Caco-2 (cell line): ENCODE measurements around the gene TCF3. TPM values are rescaled to one million over a fixed set of nuclear protein-coding genes. Genes with fewer than 3 reads are reported as not detected.

ENCODE experiments used
- BruUV-seq: library from RNA; stranded (reverse); fragments of 400-500 nt; replicated peaks from 2 replicates; lab custom pipeline; 2021; lab: Mats Ljungman, UMichigan
- CTCF ChIA-PET: fragments of 300-600 bp; sonication (Branson Sonifier 250); formaldehyde crosslinking; loops from one replicate; lab custom pipeline; 2022; ENCODE audit warnings: antibody characterized with exemption; lab: Charles Lee
- POLR2A ChIA-PET: fragments of 300-600 bp; sonication (Branson Sonifier 250); formaldehyde crosslinking; loops from one replicate; lab custom pipeline; 2022; ENCODE audit warnings: antibody characterized with exemption; lab: Charles Lee
- DNase-seq, 2 experiments: peaks; one replicate each; pipeline versions ENCODE4 v3.0.0 to v3.0.0-alpha.2; 2020 to 2022
- H3K27me3 ChIP-seq: replicated peaks from 2 replicates; pipeline ENCODE4 v1.6.0; 2011; ENCODE audit warnings: low read length; ENCODE audit not compliant: control insufficient read depth, insufficient read depth
- H3K36me3 ChIP-seq: 2 replicates; pipeline ENCODE4 v1.5.1; 2011; ENCODE audit warnings: low read length; ENCODE audit not compliant: control insufficient read depth, insufficient read depth
- H3K4me1 ChIP-seq: fragments of 250-450 bp; sonication (Bioruptor Pico); 2 replicates; pipeline ENCODE4 v1.5.1; 2020; ENCODE audit warnings: mild to moderate bottlenecking
- H3K4me3 ChIP-seq: 2 replicates; pipeline ENCODE4 v1.5.1; 2011; ENCODE audit warnings: low read depth, mild to moderate bottlenecking, control low read depth, low read length
- H3K9me3 ChIP-seq: fragments of 250-450 bp; sonication (Bioruptor Pico); 2 replicates; pipeline ENCODE4 v1.5.1; 2020; ENCODE audit warnings: mild to moderate bottlenecking, moderate library complexity
- H3K27ac Mint-ChIP-seq: one replicate; pipeline ENCODE4 v1.8.0; 2022; ENCODE audit warnings: mixed read lengths; ENCODE audit not compliant: unreplicated experiment
- H3K27me3 Mint-ChIP-seq: one replicate; pipeline ENCODE4 v1.8.0; 2022; ENCODE audit warnings: mixed read lengths; ENCODE audit not compliant: insufficient read depth, unreplicated experiment
- H3K36me3 Mint-ChIP-seq: one replicate; pipeline ENCODE4 v1.8.0; 2022; ENCODE audit warnings: mild to moderate bottlenecking, mixed read lengths; ENCODE audit not compliant: insufficient read depth, unreplicated experiment
- H3K4me1 Mint-ChIP-seq: one replicate; pipeline ENCODE4 v1.8.0; 2022; ENCODE audit warnings: low read depth, mixed read lengths; ENCODE audit not compliant: unreplicated experiment
- H3K4me3 Mint-ChIP-seq: one replicate; pipeline ENCODE4 v1.8.0; 2022; ENCODE audit warnings: mild to moderate bottlenecking, moderate library complexity, mixed read lengths; ENCODE audit not compliant: unreplicated experiment
- H3K9me3 Mint-ChIP-seq: one replicate; pipeline ENCODE4 v1.8.0; 2022; ENCODE audit warnings: mixed read lengths; ENCODE audit not compliant: unreplicated experiment
- intact Hi-C: fragments of 100-400 bp; cut with micrococcal nuclease; formaldehyde crosslinking; loops from one replicate; pipeline ENCODE4 v1.10.0; 2022; ENCODE audit not compliant: unreplicated experiment
- total RNA-seq: library from RNA; stranded (reverse); gene quantifications from 2 replicates; pipeline ENCODE4 v1.2.3, GENCODE V29; 2022
- TF ChIP-seq, protein P1 (sequence below), 2 experiments: fragments of 200-600 bp in 1 of 2; IDR thresholded peaks; 1 replicate in 1 of 2; 2 replicates in 1 of 2; pipeline versions ENCODE4 v1.5.1 to v1.8.0; 2011 to 2022; ENCODE audit warnings: antibody characterized with exemption in 1 of 2, control low read depth in 1 of 2, inconsistent platforms in 1 of 2, low read depth in 1 of 2, low read length in 1 of 2, mild to moderate bottlenecking in 1 of 2, moderate library complexity in 1 of 2; ENCODE audit not compliant: insufficient read depth in 1 of 2, severe bottlenecking in 1 of 2, unreplicated experiment in 1 of 2

Gene TCF3
- total RNA-seq, 1 experiment from 2014 or later = 147 TPM

DNA sequence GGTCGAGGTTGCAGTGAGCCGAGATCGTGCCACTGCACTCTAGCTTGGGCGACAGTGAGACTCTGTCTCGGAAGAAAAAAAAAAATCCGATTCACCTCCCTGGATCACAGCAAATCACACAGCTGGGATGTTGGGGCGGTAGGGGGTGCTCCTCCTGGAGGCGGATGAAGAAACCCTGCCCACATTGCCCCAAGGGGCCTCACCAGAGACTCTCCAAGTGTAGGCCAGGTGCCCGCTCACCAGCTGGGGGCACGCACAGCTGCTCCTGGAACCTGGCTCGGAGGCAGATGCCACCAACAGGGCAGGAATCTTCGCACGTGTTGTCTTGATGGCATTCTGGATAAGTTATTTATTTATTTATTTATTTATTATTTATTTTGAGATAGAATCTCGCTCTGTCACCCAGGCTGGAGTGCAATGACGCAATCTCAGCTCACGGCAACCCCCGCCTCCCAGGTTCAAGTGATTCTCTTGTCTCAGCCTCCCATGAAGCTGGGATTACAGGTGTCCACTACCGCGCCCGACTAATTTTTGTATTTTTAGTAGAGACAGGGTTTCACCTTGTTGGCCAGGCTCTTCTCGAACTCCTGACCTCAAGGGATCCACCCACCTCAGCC, 50.2 kb downstream of the TCF3 start:
- Histone ChIP-seq H3K9me3 (no peaks in the 10 kb centered on the region), H3K27me3 (no peaks in the 10 kb centered on the region), H3K4me3 (no peak overlapping the region), H3K36me3 (no peaks in the 10 kb centered on the region; the same call in 1 of the 2 replicates), H3K4me1 (peaks cover 17% of the 10 kb centered on the region; the same call in 1 of the 2 replicates)
- Mint-ChIP-seq H3K36me3 (peaks cover 63% of the 10 kb centered on the region), H3K4me1 (no peaks in the 10 kb centered on the region), H3K27me3 (no peaks in the 10 kb centered on the region), H3K9me3 (no peaks in the 10 kb centered on the region), H3K27ac (no peak overlapping the region), H3K4me3 (no peak overlapping the region)
- no TSS peak for BruUV-seq
- no peak for DNase-seq
- intact Hi-C loops = no loop called here
- ChIA-PET POLR2A (interaction anchor here (0.6 kb wide), 1 partner anchor 16 kb away, joined by 3 read pairs; no protein-coding TSS in a partner anchor), CTCF (interaction anchor here (0.7 to 0.9 kb wide), 2 partner anchors 25 to 56 kb away, joined by 3 to 5 read pairs; no protein-coding TSS in a partner anchor)
- TF ChIP-seq, protein P1, sequence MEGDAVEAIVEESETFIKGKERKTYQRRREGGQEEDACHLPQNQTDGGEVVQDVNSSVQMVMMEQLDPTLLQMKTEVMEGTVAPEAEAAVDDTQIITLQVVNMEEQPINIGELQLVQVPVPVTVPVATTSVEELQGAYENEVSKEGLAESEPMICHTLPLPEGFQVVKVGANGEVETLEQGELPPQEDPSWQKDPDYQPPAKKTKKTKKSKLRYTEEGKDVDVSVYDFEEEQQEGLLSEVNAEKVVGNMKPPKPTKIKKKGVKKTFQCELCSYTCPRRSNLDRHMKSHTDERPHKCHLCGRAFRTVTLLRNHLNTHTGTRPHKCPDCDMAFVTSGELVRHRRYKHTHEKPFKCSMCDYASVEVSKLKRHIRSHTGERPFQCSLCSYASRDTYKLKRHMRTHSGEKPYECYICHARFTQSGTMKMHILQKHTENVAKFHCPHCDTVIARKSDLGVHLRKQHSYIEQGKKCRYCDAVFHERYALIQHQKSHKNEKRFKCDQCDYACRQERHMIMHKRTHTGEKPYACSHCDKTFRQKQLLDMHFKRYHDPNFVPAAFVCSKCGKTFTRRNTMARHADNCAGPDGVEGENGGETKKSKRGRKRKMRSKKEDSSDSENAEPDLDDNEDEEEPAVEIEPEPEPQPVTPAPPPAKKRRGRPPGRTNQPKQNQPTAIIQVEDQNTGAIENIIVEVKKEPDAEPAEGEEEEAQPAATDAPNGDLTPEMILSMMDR (IDR thresholded peaks at IDR 0.05; ENCODE audit: insufficient read depth in 1 of 2, low read depth in 1 of 2, low read length in 1 of 2, severe bottlenecking in 1 of 2, unreplicated experiment in 1 of 2) = no peak

DNA sequence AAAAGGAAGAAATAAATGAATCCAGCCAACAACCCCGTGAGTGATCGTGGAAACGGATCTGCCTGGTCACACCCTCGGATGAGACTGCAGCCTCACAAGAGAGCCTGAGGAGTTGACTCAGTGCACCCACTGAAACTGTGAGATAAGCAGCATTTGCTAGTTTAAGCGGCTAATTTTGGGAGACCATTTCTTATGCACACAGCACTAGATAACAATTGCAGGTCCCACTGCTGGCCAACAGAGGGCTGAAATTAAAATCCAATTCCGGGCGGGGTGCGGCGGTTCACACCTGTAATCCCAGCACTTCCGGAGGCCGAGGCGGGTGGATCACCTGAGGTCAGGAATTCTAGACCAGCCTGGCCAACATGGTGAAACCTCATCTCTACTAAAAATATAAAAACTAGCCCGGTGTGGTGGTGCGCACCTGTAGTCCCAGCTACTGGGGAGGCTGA, 50.8 kb downstream of the TCF3 start:
- CTCF ChIA-PET = interaction anchor here (0.7 to 0.9 kb wide), 2 partner anchors 25 to 55 kb away, joined by 3 to 5 read pairs; no protein-coding TSS in a partner anchor
- TF ChIP-seq, protein P1 (IDR thresholded peaks at IDR 0.05; ENCODE audit: insufficient read depth in 1 of 2, low read depth in 1 of 2, low read length in 1 of 2, severe bottlenecking in 1 of 2, unreplicated experiment in 1 of 2) = peak in 1 of 2 experiments; percentile 11
- H3K9me3 ChIP-seq = no peaks in the 10 kb centered on the region
- Mint-ChIP-seq H3K27ac (no peak overlapping the region), H3K4me1 (no peaks in the 10 kb centered on the region), H3K4me3 (no peak overlapping the region), H3K9me3 (no peaks in the 10 kb centered on the region), H3K27me3 (no peaks in the 10 kb centered on the region), H3K36me3 (peaks cover 61% of the 10 kb centered on the region)
- no TSS peak for BruUV-seq
- H3K4me1 ChIP-seq = peaks cover 12% of the 10 kb centered on the region; the same call in 1 of the 2 replicates
- no peak overlapping the region for H3K4me3 ChIP-seq
- H3K36me3 ChIP-seq = no peaks in the 10 kb centered on the region; the same call in 1 of the 2 replicates
- POLR2A ChIA-PET = interaction anchor here (0.6 kb wide), 2 partner anchors 16 to 58 kb away, joined by 3 to 5 read pairs; no protein-coding TSS in a partner anchor
- H3K27me3 ChIP-seq = no peaks in the 10 kb centered on the region
- peak in 1 of 2 experiments; percentile 24 for DNase-seq
- intact Hi-C loops = no loop called here

DNA sequence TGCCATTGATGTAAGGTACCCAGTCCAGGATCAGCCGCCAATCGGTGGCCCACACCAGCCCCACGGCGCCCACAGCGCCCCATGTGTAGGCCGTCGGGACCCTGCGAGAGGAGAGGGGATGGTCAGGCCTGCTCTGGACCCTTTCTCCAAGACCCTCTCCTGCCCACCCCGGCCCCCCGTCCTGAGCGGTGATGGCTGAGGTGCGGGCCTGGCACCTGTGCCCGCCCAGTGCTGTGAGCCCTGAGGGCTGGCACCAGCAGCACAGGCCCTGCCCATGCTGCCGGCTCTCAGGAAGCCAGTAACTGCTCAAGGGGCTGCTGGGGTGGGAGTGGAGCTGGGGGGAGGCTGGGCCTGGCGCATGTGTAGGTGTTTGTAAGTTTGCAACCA, 53.0 kb downstream of the TCF3 start:
- Histone ChIP-seq H3K9me3 (no peaks in the 10 kb centered on the region), H3K36me3 (no peaks in the 10 kb centered on the region; the same call in 1 of the 2 replicates), H3K4me1 (peaks cover 8% of the 10 kb centered on the region; the same call in 1 of the 2 replicates), H3K27me3 (no peaks in the 10 kb centered on the region), H3K4me3 (no peak overlapping the region)
- ChIA-PET POLR2A (no interaction called here), CTCF (interaction anchor here (0.7 kb wide), 1 partner anchor 181 kb away, joined by 4 read pairs; no protein-coding TSS in a partner anchor)
- intact Hi-C loops = no loop called here
- no peak for DNase-seq
- Mint-ChIP-seq H3K4me1 (no peaks in the 10 kb centered on the region), H3K9me3 (no peaks in the 10 kb centered on the region), H3K27me3 (no peaks in the 10 kb centered on the region), H3K4me3 (no peak overlapping the region), H3K36me3 (peaks cover 60% of the 10 kb centered on the region), H3K27ac (no peak overlapping the region)
- TF ChIP-seq, protein P1 (IDR thresholded peaks at IDR 0.05; ENCODE audit: insufficient read depth in 1 of 2, low read depth in 1 of 2, low read length in 1 of 2, severe bottlenecking in 1 of 2, unreplicated experiment in 1 of 2) = no peak
- no TSS peak for BruUV-seq
